IPS-NIHi7 (cell line): Measurements from ENCODE around the gene DTNA.
A peak's percentile ranks its signal among the peaks of the same experiment; 100 is the strongest.

Experiments used
- DNase-seq: peaks from one replicate; pipeline ENCODE4 v3.0.0; 2012; ENCODE audit warnings: mixed read lengths; ENCODE audit errors: extremely low spot score

The DTNA gene

DNA sequence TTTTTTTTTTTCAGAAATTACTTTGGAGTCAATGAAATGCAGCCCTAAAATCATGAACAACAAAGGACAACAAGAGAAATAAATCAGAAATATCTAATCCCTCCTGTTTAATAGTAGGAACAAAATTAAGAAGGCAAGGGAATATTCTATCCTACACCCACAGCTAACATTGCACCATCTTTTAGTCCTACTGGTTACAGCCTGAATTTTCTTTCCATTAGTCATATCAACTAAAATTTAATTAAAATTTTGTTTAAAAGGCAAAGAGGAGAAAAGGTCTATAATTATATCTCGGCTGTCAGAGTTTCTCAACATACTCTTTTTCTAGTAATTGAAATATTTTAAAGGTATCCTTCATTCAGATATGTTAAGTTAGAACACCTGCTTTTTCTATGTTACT is 61.9 kb downstream of the DTNA start:
- DNase-seq = no peak

DNA sequence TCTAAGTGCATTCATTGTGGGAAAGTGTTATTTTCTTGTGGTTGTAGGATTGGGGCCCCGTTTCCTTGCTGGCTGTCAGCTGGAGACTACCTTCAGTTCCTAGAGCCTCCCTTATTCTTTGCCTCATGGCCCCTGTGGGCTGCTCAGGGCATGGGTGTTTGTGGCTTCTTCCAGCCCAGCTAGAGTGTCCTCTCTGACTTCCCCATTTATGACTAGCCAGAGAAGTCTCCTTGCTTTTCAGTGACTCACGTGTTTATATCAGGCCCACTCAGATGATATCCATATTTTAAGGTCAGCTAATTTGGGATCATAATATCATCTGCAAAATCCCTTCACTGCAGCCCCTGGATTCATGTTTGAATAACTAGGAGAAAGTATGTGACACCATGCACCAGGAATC is 62.8 kb downstream of the DTNA start:
- no peak for DNase-seq

DNA sequence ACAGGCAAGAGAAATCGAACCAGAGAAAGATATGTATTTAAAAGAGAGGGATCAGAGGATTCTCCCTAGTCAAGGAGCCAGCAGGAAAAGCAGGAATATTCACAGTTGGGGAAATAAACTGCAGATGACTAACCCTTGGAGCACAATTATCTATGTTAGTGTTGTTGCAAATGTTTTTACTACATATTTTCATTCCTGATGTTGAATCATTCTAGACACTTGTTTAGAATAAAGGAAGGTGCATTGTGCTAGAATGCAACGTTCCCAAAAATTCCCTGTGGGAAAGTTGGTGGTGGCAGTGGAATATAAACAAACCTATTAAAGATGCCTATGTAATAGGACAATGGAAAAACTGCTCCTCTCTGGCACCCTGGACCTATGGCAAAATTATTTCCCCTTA is 63.3 kb downstream of the DTNA start:
- DNase-seq = no peak

DNA sequence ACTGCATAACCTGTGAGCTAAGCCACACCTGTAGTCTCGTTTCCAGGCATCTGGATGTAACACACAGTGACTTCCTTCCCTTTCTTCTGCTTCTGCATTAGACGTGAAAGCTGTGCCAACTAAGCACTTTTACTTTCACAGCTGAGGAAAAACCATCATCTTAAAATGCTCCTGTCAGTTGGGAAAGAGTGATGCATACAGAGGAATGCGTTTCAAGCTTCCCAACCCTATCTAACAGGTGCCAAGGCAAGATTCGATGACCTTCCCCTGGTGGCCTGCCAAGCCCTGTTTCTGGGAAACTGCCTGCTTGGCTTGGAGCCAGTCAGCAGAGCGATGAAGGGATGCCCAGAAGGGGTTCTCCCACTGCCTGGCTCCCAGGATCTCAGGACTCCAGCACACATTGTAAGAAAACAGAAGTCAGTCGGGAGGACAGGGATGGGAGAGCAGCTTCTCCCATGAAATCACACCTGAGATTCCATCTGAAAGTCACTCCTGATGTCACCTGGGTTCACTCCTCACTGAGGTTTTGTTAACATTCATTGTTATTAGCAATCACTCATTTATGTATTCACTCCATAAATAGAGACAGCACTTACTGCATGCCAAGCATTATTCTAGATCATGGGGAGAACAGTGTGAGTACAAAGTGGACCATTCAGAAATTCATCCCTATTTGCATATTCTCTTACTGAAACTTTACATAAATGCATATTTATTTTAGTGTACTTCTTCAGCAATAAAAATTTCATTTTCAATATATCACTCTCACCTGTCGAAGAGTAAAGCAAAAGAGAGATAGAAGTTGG is 64.1 kb downstream of the DTNA start:
- no peak for DNase-seq

DNA sequence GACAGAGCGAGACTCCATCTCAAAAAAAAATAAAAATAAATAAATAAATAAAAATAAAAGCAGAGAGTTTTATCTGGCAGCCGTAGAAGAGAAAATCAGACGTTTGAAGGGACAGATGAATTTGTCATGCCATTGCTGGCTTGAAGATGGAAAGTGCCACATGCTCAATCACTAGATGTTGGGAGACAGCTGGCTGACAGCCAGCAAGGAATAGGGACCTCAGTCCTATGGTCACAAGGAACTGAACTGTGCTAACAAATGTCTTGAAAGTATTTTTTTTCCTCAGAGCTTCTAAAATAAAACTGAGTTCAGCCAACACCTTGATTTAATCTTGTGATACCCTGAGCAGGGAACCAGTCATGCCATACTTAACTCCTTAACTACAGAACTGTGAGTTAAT is 65.4 kb downstream of the DTNA start:
- no peak for DNase-seq

DNA sequence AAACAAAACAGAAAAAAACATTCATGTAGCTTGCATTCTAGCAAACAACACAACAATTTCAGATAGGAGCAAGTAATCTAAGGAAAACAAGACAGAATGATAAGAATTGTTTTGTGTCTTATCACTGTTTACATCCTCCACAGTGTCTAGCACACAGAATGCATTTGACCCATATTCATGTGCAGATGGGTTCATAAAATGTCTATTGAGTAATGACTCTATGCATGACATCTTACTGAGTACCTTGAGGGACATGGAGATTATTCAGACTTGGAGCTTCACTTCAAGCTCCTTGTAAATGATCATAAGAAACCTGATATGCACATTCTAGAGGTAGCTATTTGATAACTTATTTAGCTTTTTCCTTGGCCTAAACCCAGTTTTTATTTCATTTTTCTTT is 69.0 kb downstream of the DTNA start:
- no peak for DNase-seq

DNA sequence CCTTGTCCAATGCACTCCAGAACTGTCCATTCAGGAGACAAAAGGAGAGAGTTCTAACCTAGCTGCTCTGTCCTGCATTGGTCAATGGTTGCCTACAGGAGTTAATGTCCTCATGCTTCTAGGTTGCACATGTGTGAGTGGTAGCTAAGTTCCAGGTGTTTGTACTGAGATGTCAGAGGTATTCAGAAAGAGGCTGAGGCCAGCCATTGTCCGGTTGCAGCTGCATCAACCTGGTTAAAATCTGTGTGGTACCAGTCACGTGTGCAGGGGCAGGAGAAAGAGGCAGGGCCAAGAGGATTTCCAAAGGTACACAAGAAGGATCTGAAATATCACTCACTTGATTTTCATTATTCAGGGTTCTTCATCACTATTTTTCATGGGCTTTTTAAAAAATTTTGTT is 70.8 kb downstream of the DTNA start:
- DNase-seq = no peak

DNA sequence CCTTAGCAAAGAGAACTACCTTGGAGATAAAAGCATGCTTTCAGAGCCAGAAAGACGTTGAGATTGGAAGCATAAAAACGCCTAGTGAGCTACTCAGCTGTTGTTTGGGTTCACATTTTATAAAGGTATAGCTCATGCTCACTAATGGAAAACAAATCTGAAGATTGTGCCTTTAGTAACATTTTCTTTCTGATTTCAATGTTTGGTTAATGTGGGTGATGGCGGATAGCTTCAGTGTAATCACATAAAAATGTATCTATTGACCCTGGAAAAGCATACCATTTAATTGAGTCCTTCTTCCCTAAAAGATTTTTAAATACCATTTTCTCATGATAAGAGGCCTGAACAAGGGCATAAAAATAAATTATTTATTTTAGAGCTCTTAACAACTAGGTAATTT is 73.4 kb downstream of the DTNA start:
- DNase-seq = no peak

DNA sequence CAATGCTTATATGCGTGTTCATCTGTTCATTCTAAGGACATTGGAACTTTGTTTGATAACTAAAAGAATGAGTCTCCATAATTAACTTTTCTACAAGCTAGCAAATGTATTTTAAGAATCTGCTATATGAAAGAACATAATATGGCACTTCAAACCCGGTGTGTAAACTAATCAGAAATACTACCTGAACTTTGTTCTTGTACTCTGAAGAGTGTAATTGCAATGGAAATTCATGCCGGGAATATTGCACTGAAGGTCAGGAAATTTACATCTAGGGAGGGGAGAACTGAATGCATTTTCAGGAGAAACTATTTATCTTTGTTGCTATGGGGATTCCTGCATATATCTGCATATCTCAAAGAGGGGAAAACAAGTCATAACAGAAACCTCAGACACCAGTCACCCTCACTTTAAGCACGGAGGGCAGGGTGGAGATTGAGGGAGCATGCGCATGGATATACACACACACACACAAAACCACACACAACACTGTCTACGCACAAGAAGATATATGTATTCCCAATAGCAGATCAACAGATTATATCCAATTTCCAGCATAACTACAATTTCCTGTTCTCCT is 76.2 kb downstream of the DTNA start:
- no peak for DNase-seq

DNA sequence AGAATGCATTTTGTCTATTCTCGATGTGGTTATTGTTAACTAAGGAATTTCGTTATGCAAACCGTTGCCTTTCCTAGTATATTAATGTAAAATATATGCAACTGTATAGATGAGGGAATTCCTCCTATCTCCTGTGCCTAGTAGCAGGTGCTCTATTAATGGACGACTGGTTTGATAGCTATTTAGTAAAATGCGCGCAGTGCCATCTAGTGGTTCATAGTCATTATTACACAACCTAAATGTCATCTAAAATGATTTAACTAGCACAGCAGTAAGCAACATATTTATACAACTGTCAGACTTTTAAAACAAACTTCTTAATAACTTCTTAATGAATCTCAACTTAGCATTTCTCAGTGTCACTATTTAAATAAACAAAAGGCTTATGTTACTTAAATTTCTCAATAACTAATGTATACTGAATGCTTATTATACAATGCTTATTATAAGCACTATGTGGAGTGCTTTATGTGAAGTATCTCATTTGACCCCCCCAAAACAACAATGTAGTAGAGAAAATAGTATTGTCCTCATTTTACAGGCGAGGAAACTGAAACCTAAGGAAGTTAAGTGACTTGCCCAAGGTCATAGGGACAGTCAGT is 77.9 kb downstream of the DTNA start:
- DNase-seq = peak; percentile 69

DNA sequence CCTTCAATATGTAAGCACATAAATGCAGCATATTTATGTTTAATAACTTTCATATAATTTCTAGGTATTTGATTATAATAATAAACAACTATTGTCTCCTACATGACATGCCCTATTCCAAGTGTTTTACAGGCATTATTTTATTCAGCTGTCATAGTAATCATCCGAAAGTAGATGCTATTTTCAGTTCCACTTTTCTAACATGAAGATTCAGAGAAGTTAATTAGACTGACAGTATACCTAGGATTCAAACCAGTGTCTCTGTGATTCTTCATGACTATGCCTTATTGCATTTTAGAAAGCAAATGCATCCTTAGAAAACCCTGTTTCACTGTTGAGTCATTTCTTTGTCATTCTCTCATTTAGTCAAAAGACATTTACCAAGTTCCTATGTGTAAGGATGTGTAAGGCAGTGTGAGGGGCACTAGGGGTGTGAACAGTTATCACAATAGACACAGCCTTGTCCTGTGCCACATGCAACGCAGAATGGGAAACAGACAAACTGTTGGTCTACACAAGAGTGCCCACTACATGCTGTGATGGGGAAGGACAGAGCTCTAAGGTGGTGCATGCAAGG is 79.8 kb downstream of the DTNA start:
- no peak for DNase-seq

DNA sequence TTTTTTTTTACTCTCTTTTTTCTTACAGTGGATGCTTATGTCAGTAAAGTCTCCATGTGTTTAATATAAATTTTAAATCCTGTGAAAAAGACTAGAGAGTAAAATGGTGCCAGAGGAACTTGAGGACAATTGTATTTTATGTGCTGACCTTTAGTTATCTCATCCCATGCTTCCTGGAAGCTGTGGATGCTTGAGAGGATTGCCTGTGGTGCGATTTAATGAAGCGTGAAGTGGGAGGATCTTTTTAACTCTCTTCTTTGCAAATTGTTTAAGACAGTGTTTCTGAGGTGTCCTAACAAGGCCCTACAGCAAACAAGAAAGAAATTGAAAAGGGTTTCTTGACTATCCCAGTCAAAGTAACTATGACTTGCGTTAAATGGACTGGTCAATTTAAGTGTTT is 84.2 kb downstream of the DTNA start:
- DNase-seq = peak; percentile 22

DNA sequence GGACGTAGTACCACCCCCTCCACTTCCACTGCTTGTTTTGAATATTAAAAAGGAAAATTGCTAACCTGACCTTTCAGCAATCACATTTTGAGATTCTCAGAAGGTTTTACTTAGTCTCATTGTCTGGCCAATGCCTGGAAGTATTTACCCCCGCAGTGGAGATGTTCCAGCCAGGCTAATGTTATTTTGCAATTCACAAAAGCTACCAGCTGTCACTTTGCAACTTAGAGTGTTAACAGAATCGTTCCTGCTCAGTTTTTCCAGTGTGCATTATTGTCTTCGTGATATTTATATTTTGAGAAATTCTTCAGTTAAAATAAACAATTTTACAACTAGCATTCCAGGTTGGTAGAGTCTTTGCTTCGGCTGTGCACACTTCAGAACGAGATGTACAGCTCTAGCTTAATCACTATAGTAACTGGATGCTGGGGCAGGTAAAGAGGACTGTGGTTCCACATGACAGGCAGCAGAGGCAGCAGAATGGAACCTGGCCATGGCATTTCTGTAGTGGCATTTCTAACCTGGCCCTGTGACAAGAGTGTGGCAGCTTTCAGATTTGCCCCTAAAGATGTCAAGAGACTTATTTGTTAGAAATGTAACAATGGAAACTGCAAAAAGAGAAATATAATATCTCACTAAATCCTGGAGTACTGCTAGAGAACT is 85.1 kb downstream of the DTNA start:
- DNase-seq = no peak

DNA sequence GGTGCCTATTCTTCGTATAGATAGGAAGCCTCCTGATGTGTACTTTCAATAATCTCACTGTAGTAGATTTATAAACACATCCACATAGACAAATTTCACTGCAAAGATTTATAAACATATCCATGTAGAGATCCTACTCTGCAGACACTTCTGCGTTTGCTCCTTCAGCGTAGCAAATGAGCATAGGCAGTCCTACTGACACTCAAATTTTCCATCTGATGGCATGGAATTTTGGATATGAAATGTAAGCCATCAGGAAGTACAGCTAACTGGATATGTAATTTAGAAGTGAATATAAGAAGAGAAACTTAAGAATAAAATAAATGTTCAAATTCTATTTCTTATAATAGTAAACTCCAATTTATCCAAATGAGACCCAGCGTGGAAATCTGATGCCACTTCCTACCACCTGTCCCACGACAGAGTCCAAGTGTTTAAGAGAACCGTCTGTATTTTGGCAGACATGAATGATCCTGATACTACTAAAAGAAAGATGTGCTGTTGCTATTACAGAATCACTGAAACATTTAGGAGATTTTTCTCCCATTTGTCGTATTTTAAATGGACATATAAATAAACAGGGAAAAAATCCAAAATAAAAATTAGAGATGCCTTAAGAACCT is 86.0 kb downstream of the DTNA start:
- DNase-seq = no peak

DNA sequence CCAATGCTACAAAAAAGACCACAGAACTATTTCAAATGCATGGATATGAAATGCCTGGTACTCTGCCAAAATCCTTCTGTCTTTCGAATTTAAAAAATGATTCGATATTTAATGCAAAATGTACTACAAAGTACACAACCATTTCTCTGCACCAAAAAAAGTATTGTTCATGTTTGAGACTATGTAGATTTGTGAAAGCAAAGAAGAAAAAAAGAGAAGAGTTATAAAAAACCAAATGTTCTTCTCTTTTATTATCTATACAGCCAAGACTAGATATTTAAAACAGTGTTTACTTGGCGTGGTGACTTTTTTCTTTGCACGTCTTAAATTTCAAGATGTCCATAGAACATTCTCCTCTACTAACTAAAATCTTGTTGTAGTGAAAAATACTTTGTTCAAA is 89.2 kb downstream of the DTNA start:
- no peak for DNase-seq

DNA sequence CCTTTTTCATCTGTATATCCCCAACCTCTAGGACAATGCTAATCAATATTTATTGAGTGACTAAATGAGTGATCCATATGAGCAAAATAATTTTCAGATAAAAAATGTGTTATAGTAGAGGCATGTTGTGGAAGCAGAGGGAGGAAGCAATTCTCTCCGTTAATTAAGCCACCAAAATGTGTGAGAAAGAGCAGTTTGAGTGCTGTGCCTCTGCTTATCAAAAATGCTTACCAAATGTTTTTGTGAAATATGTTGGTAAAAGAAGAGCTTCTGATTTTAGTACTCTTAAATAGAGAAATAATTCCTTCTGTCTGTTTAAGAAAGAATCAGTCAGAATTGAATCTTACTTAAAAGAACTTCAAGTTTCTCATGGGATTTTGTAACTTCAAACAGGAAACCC is 90.3 kb downstream of the DTNA start:
- DNase-seq = no peak

DNA sequence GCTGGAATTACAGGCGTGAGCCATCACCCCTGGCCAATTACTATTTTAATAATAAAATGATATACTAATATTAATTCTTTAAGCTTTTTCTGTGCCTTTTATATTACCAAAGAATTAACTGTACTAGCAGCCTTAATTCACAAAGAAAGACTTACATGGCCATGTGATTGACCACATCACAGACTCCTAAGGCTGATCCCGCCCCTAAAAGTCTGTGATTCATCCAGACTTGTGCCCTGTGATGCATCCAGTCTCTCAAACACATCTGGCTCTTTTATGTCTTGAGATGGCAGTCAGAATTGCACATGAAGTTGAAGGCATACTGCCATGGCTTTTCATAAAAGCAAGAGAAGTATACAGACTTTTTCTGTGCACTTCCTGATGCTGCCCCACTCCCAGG is 91.7 kb downstream of the DTNA start:
- no peak for DNase-seq

DNA sequence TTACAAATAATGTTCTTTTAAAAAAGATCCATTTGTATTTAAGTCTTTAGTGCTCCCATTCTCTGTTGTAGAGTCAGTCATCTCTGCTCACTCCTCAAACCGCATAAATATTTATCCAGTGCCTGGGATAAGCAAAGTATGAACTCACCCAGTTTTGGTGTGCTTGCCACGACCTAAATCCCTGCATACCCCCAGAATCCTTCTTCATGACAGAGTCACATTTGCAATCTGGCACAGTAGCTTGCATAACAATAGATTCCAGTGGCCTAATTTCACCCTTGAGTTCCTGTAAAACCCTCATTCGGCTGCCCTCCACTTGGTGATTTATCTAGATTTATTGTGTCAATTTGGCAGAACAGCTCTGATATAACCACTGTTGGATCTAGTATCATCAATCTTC is 92.9 kb downstream of the DTNA start:
- no peak for DNase-seq

DNA sequence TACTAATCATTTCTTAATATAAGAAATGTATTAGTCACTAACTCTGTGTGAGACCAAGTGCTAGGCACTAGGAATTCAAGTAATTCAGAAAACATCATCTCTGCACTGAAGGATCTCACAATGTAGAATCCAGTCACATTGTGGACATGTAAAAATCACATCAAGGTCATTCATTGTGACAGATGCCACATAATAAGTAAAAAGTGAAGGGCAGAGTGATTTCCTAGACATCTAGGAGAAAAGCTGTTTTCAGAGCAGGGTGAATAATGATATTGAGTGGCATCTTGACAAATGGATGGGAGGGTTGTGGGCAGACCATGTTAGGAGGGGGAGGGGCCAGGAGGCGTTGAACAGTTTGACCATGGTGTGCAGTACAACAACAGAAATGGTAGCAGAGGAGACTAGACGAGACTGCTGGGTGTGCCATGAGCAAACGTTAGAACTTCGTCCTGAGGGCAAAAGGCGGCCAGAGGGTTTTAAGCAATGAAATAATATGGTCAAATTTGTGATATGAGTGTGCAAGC is 93.8 kb downstream of the DTNA start:
- no peak for DNase-seq

DNA sequence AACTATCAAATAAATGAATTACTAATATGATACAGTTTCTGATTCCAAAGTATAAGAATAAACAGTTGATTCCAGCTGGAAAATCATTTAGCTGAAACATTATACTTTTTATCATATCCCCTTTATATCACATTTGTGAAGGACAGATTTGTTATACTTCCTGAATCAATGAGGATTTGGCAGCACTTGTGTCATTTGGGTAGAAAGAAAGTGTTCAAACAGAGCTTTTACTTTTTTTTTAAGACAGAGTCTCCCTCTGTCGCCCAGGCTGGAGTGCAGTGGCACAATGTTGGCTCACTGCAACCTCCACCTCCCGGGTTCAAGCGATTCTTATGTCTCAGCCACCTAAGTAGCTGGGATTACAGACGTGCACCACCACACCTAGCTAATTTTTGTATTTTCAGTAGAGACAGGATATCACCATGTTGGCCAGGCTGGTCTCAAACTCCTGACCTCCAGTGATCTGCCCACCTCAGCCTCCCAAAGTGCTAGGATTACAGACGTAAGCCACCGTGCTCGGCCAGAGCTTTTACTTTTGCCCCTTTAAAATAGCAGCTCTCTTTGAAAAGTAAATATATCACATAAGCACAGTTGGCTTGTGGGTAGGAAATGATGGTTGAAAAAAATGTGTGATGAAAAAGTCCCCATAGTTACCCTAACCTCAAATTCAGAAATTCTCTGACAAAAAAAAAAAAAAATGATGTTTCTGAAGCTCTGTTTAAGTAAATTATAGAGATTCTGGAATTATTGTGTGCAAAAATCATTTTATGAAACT is 95.2 kb downstream of the DTNA start:
- no peak for DNase-seq

DNA sequence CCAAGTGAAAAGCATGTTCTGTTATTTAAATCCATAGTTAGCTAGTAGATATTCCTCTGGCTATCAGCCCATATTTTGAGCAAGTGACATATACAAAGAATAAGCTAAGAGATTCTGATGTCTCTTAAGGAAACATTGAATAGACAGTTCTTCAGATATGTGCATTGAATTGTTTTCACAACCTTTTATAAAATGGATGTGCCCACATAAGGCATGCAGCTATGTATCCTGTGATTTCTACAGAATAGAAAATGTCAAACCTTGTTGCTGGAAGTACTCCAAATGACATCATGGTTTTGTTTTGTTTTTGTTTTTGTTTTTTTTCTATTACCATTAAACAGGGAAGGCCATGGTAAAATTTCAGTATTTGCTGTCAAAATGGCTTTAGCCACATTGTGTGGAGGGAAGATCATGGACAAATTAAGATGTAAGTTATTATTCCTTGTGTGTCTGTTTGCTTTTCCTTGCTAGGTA is 95.8 kb downstream of the DTNA start:
- DNase-seq = no peak
